ENCODE data around the gene MALAT1. TPM values are rescaled to one million over a fixed set of nuclear protein-coding genes. Genes with fewer than 3 reads are reported as not detected.

Gene MALAT1
- total and polyA plus RNA-seq, 2 of the 13 experiments (the other 11 are each of a cell fraction or from before 2014, with no cell fraction given) = 143 to 1,237 TPM

- TF ChIP-seq MNT (IDR thresholded peaks at IDR 0.05) (no peak), POGK (CRISPR knock-in tag; conservative IDR thresholded peaks at IDR 0.05) (no peak), ZBTB25 (CRISPR knock-in tag; IDR thresholded peaks at IDR 0.05) (no peak), ZNF383 (CRISPR knock-in tag; IDR thresholded peaks at IDR 0.05; ENCODE audit: borderline replicate concordance) (no peak), MYPOP (CRISPR knock-in tag; IDR thresholded peaks at IDR 0.05) (no peak), ZNF773 (CRISPR knock-in tag; IDR thresholded peaks at IDR 0.05; ENCODE audit: borderline replicate concordance) (no peak), ZNF205 (CRISPR knock-in tag; IDR thresholded peaks at IDR 0.05) (no peak), ZSCAN9 (CRISPR knock-in tag; IDR thresholded peaks at IDR 0.05; ENCODE audit: borderline replicate concordance) (no peak; the same call in 1 of the 2 replicates), ZNF18 (CRISPR knock-in tag; IDR thresholded peaks at IDR 0.05; ENCODE audit: insufficient replicate concordance) (no peak), SATB2 (CRISPR knock-in tag; IDR thresholded peaks at IDR 0.05) (peak; percentile 43; the same call in 1 of the 2 replicates), THYN1 (CRISPR knock-in tag; IDR thresholded peaks at IDR 0.05; ENCODE audit: borderline replicate concordance, low read depth) (no peak), ZNF577 (CRISPR knock-in tag; IDR thresholded peaks at IDR 0.05; ENCODE audit: borderline replicate concordance, low read depth) (no peak), PPARG (CRISPR knock-in tag; conservative IDR thresholded peaks at IDR 0.05) (no peak), ZNF451 (CRISPR knock-in tag; IDR thresholded peaks at IDR 0.05) (no peak), DMTF1 (CRISPR knock-in tag; IDR thresholded peaks at IDR 0.05) (no peak), RAD21 (CRISPR knock-in tag; IDR thresholded peaks at IDR 0.05) (no peak), KAT8 (CRISPR knock-in tag; IDR thresholded peaks at IDR 0.05) (no peak; the same call in 1 of the 2 replicates), TFDP2 (CRISPR knock-in tag; IDR thresholded peaks at IDR 0.05) (no peak)
Measured at GRCh38 chr11:65498042-65498726, 661 bp upstream of the MALAT1 start (continued).

Data from HepG2 (cell line).